Lower leg skin (tissue), 4 donors: ENCODE measurements around the gene SLC6A4. TPM values are rescaled to one million over a fixed set of nuclear protein-coding genes. Genes with fewer than 3 reads are reported as not detected.
A peak's percentile ranks its signal among the peaks of the same experiment; 100 is the strongest.

Experiments
- DNase-seq, 2 donors: peaks; one replicate each; pipeline ENCODE4 v3.0.0-alpha.2; 2019; ENCODE audit warnings: low spot score in 2 of 2
- H3K4me3 ChIP-seq: fragments of 200-600 bp; sonication (generic); 2 replicates; pipeline ENCODE4 v1.5.1; 2017; ENCODE audit warnings: mild to moderate bottlenecking, low read depth; ENCODE audit not compliant: poor library complexity, severe bottlenecking
- CTCF ChIP-seq, 3 donors: fragments of 450-650 bp; IDR thresholded peaks; one replicate each; pipeline ENCODE4 v1.5.1; 2016; ENCODE audit warnings: antibody characterized with exemption in 3 of 3, mild to moderate bottlenecking in 3 of 3, moderate library complexity in 2 of 3
- POLR2A ChIP-seq, 2 donors: fragments of 450-650 bp; IDR thresholded peaks; one replicate each; pipeline ENCODE4 v1.6.1; 2016 to 2017; ENCODE audit warnings: antibody characterized with exemption in 2 of 2, mild to moderate bottlenecking in 1 of 2, moderate library complexity in 1 of 2
- WGBS, 2 donors: methylation state at CpG; one replicate each; pipeline ENCODE4 v1.1.5; 2018; 5-methylcytosine and 5-hydroxymethylcytosine counted together
- intact Hi-C: fragments of 100-400 bp; cut with DNase I; formaldehyde crosslinking; loops from one replicate; pipeline ENCODE4 v1.15.0; 2023; ENCODE audit warnings: low total_unique reads
- total RNA-seq, 4 donors: library from RNA; depleted of rRNA; stranded (reverse); fragments of >200 nt; gene quantifications; one replicate each; pipeline ENCODE4 v1.1.0, GENCODE V29; 2016

Gene SLC6A4
- total RNA-seq, 4 donors from 2014 or later = 0.25 to 1.7 (median 0.91) TPM

- DNase-seq = no peak
- TF ChIP-seq POLR2A (IDR thresholded peaks at IDR 0.05) (no peak), CTCF (IDR thresholded peaks at IDR 0.05) (no peak)
- intact Hi-C loops = no loop called here
- no peak overlapping the region for H3K4me3 ChIP-seq
- 83 to 84% methylated on average over 4 of the region's 4 CpGs for WGBS, 2 donors
Measured at GRCh38 chr17:30219315-30219714, 16.2 kb downstream of the SLC6A4 start.

- no peak for DNase-seq
- 88% methylated on average over 9 of the region's 9 CpGs for WGBS, 2 donors
- TF ChIP-seq POLR2A (IDR thresholded peaks at IDR 0.05) (no peak), CTCF (IDR thresholded peaks at IDR 0.05) (no peak)
- intact Hi-C loops = no loop called here
- no peak overlapping the region for H3K4me3 ChIP-seq
Measured at GRCh38 chr17:30218799-30219198, 16.7 kb downstream of the SLC6A4 start.

- TF ChIP-seq POLR2A (IDR thresholded peaks at IDR 0.05) (no peak), CTCF (IDR thresholded peaks at IDR 0.05) (no peak)
- peak in 1 of 2 donors; percentile 43 for DNase-seq
- intact Hi-C loops = no loop called here
- WGBS, 2 donors = 93 to 96% methylated on average over 11 of the region's 11 CpGs
- no peak overlapping the region for H3K4me3 ChIP-seq
Measured at GRCh38 chr17:30217746-30218245, 17.7 kb downstream of the SLC6A4 start.

GRCh38 chr17:30217054-30217453 lies 18.4 kb downstream of the SLC6A4 start:
- no peak for DNase-seq
- no peak overlapping the region for H3K4me3 ChIP-seq
- WGBS, 2 donors = 93 to 95% methylated on average over 6 of the region's 6 CpGs
- intact Hi-C loops = no loop called here
- TF ChIP-seq POLR2A (IDR thresholded peaks at IDR 0.05) (no peak), CTCF (IDR thresholded peaks at IDR 0.05) (no peak)

- H3K4me3 ChIP-seq = no peak overlapping the region
- TF ChIP-seq POLR2A (IDR thresholded peaks at IDR 0.05) = no peak
- no peak for TF ChIP-seq CTCF (IDR thresholded peaks at IDR 0.05)
- 91 to 93% methylated on average over 11 of the region's 11 CpGs for WGBS, 2 donors
- intact Hi-C loops = no loop called here
- DNase-seq = peak in 1 of 2 donors; percentile 69
Measured at GRCh38 chr17:30212750-30213149, 22.7 kb downstream of the SLC6A4 start.

- intact Hi-C loops = no loop called here
- no peak overlapping the region for H3K4me3 ChIP-seq
- DNase-seq = peak in 1 of 2 donors; percentile 20
- 81 to 84% methylated on average over 6 of the region's 6 CpGs for WGBS, 2 donors
- TF ChIP-seq POLR2A (IDR thresholded peaks at IDR 0.05) (no peak), CTCF (IDR thresholded peaks at IDR 0.05) (no peak)
Measured at GRCh38 chr17:30211371-30211770, 24.1 kb downstream of the SLC6A4 start.
